Esophagus muscularis mucosa (tissue), 4 donors: ENCODE results near the gene CLCN4. TPM values are rescaled to one million over a fixed set of nuclear protein-coding genes. Genes with fewer than 3 reads are reported as not detected.

Experiments used
- DNase-seq: peaks from one replicate; pipeline ENCODE4 v3.0.0-alpha.2; 2017; ENCODE audit errors: extremely low spot score
- H3K27ac ChIP-seq, 4 donors: fragments of 200-600 bp; sonication (generic); replicated peaks in 1 of 4; 1 replicate in 3 of 4; 2 replicates in 1 of 4; pipeline ENCODE4 v1.5.1; 2016 to 2019; ENCODE audit warnings: mild to moderate bottlenecking in 1 of 4
- H3K27me3 ChIP-seq, 4 donors: fragments of 200-600 bp; sonication (generic); one replicate each; pipeline versions ENCODE4 v1.5.1 to v1.6.0; 2016 to 2019
- H3K36me3 ChIP-seq, 4 donors: fragments of 200-600 bp; sonication (generic); one replicate each; pipeline ENCODE4 v1.5.1; 2016 to 2019
- H3K4me1 ChIP-seq, 4 donors: fragments of 200-600 bp; sonication (generic); one replicate each; pipeline ENCODE4 v1.5.1; 2016 to 2019
- H3K4me3 ChIP-seq, 4 donors: fragments of 200-600 bp; sonication (generic); 1 replicate in 2 of 4; 2 replicates in 2 of 4; pipeline ENCODE4 v1.5.1; 2016 to 2019; ENCODE audit warnings: mild to moderate bottlenecking in 4 of 4, moderate library complexity in 1 of 4
- H3K9me3 ChIP-seq, 4 donors: fragments of 200-600 bp; sonication (generic); 1 replicate in 3 of 4; 2 replicates in 1 of 4; pipeline ENCODE4 v1.5.1; 2016 to 2019
- CTCF ChIP-seq, 3 experiments: fragments of 200-600 bp in 2 of 3; fragments of 450-650 bp in 1 of 3; sonication (generic) in 2 of 3; IDR thresholded peaks; one replicate each; pipeline ENCODE4 v1.5.1; 2017 to 2019; ENCODE audit warnings: antibody characterized with exemption in 3 of 3, mild to moderate bottlenecking in 2 of 3, moderate library complexity in 1 of 3
- EP300 ChIP-seq: sonication (generic); formaldehyde crosslinking; IDR thresholded peaks from one replicate; pipeline ENCODE4 v1.6.1; 2017; ENCODE audit warnings: antibody characterized with exemption
- POLR2A ChIP-seq: fragments of 450-650 bp; IDR thresholded peaks from one replicate; pipeline ENCODE4 v1.6.1; 2017; ENCODE audit warnings: antibody characterized with exemption, moderate library complexity, mild to moderate bottlenecking, low read depth
- POLR2AphosphoS5 ChIP-seq, 2 donors: sonication (generic); formaldehyde crosslinking; IDR thresholded peaks; one replicate each; pipeline ENCODE4 v1.6.1; 2017; ENCODE audit warnings: antibody characterized with exemption in 2 of 2
- WGBS: methylation state at CpG from one replicate; pipeline ENCODE4 v1.1.5; 2018; 5-methylcytosine and 5-hydroxymethylcytosine counted together
- intact Hi-C: fragments of 100-400 bp; cut with DNase I; formaldehyde crosslinking; loops from one replicate; pipeline ENCODE4 v1.15.1; 2023
- total RNA-seq, 4 donors: library from RNA; depleted of rRNA; stranded (reverse); fragments of >200 nt; gene quantifications; one replicate each; pipeline versions ENCODE4 v1.1.0 to v1.2.1, GENCODE V29; 2016

CLCN4 gene
- total RNA-seq, 4 donors from 2014 or later, result 0.42 to 1.8 (median 1.1) TPM

GRCh38 chrX:10190367-10190766 is 33.6 kb downstream of the CLCN4 start:
- no peak for DNase-seq

GRCh38 chrX:10193587-10193986 is 36.8 kb downstream of the CLCN4 start:
- intact Hi-C loops, result loop anchor here (10.0 kb wide), 1 partner anchor 911 kb away; no protein-coding TSS in a partner anchor
- Histone ChIP-seq H3K4me3 (no peak overlapping the region), H3K36me3 (no peaks in the 10 kb centered on the region), H3K27me3 (no peaks in the 10 kb centered on the region), H3K27ac (no peak overlapping the region), H3K4me1 (peaks cover 0 to 14% (median 9%) of the 10 kb centered on the region in 4 donors), H3K9me3 (no peaks in the 10 kb centered on the region)
- DNase-seq, result no peak
- TF ChIP-seq EP300 (no peak), CTCF (IDR thresholded peaks at IDR 0.05) (no peak), POLR2AphosphoS5 (IDR thresholded peaks at IDR 0.05) (no peak), POLR2A (no peak)

More at GRCh38 chrX:10190367-10190766, 33.6 kb downstream of the CLCN4 start:
- intact Hi-C loops, result loop anchor here (2.0 to 10.0 kb wide), 2 partner anchors 914 to 946 kb away; no protein-coding TSS in a partner anchor
- H3K27me3 ChIP-seq, result no peaks in the 10 kb centered on the region
- 1% methylated on average over 3 of the region's 3 CpGs for WGBS
- no peak for TF ChIP-seq POLR2A
- TF ChIP-seq CTCF (IDR thresholded peaks at IDR 0.05), result peak; percentile 50 to 64 (median 53)
- H3K4me3 ChIP-seq, result no peak overlapping the region
- H3K27ac ChIP-seq, result no peak overlapping the region
- no peaks in the 10 kb centered on the region for H3K36me3 ChIP-seq
- peaks cover 0 to 14% (median 9%) of the 10 kb centered on the region in 4 donors for H3K4me1 ChIP-seq
- no peaks in the 10 kb centered on the region for H3K9me3 ChIP-seq

GRCh38 chrX:10195425-10195824 is 38.6 kb downstream of the CLCN4 start:
- peaks cover 0 to 2% (median under 1%) of the 10 kb centered on the region in 4 donors for H3K4me1 ChIP-seq
- 70% methylated on average over 4 of the region's 4 CpGs for WGBS
- no peaks in the 10 kb centered on the region for H3K9me3 ChIP-seq
- H3K27me3 ChIP-seq, result no peaks in the 10 kb centered on the region
- no peak for DNase-seq
- no peaks in the 10 kb centered on the region for H3K36me3 ChIP-seq
- TF ChIP-seq POLR2AphosphoS5 (IDR thresholded peaks at IDR 0.05), result no peak
- no peak for TF ChIP-seq CTCF (IDR thresholded peaks at IDR 0.05)
- TF ChIP-seq POLR2A, result no peak
- no peak for TF ChIP-seq EP300
- intact Hi-C loops, result loop anchor here (10.0 kb wide), 1 partner anchor 909 kb away; no protein-coding TSS in a partner anchor
- no peak overlapping the region for H3K27ac ChIP-seq
- H3K4me3 ChIP-seq, result no peak overlapping the region

GRCh38 chrX:10195947-10196346 is 39.2 kb downstream of the CLCN4 start:
- no peak overlapping the region for H3K4me3 ChIP-seq
- intact Hi-C loops, result loop anchor here (10.0 kb wide), 1 partner anchor 909 kb away; no protein-coding TSS in a partner anchor
- H3K27ac ChIP-seq, result no peak overlapping the region
- H3K4me1 ChIP-seq, result no peaks in the 10 kb centered on the region
- H3K9me3 ChIP-seq, result no peaks in the 10 kb centered on the region
- no peak for DNase-seq
- no peaks in the 10 kb centered on the region for H3K36me3 ChIP-seq
- H3K27me3 ChIP-seq, result no peaks in the 10 kb centered on the region
- TF ChIP-seq POLR2AphosphoS5 (IDR thresholded peaks at IDR 0.05), result no peak
- TF ChIP-seq CTCF (IDR thresholded peaks at IDR 0.05), result no peak
- no peak for TF ChIP-seq POLR2A
- TF ChIP-seq EP300, result no peak
